ENCODE measurements around the gene CTDSPL2. TPM values are rescaled to one million over a fixed set of nuclear protein-coding genes. Genes with fewer than 3 reads are reported as not detected.

CTDSPL2 gene
- total and polyA plus RNA-seq, 2 donors (not counting 3 experiments of a cell fraction or from before 2014, with no cell fraction given) = 12.2 to 55.1 TPM

DNA sequence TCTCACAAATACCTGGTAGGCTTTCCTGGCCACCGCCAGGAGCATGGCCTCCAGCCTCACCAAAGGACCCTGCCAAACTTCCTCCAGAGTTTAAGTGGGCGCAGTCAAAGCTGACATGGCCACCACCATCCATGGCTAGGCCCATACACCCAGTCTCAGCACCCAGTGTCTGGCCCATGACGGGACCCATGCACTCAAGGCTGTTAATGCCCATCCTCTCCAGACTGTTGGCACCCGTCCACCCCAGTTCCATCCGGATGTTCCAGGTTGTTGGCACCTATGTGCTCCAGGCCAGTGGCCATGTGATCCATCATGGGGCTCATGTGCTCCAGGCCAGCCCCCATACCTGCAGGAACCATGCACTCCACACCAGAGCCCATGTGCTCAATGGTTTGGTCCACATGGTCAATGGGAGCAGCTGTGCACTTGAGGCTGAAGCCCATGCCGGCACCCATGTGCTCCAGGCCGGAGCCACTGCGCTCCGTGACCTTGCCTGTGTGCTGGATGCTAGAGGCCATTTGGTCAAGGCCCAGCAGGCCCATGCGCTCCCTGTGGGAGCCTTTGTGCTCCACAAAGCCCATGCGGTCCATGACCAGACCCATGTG lies 20.4 kb downstream of the CTDSPL2 start:
- no peak overlapping the region for H3K9ac ChIP-seq (replicated peaks; ENCODE audit: extremely low read depth, insufficient read depth, low read length)
- H3K27me3 ChIP-seq (ENCODE audit: control insufficient read depth in 2 of 2, insufficient read depth in 2 of 2, low read length in 2 of 2) = no peaks in the 10 kb centered on the region
- no peak for FAIRE-seq
- no peaks in the 10 kb centered on the region for H3K36me3 ChIP-seq (ENCODE audit: control insufficient read depth in 2 of 2, extremely low read depth in 1 of 2, insufficient read depth in 2 of 2, low read length in 2 of 2)
- H3K4me3 ChIP-seq (replicated peaks in 1 of 3; ENCODE audit: insufficient read depth in 1 of 3, low read depth in 1 of 3, low read length in 3 of 3) = no peak overlapping the region
- DNase-seq (ENCODE audit: low read depth, low spot score) = no peak
- H3K4me2 ChIP-seq (ENCODE audit: insufficient read depth, low read length) = no peak overlapping the region
- no peak for TF ChIP-seq POLR2A (IDR thresholded peaks at IDR 0.05; ENCODE audit: low read depth, low read length)
- no peak for TF ChIP-seq POLR2AphosphoS5 (IDR thresholded peaks at IDR 0.05; ENCODE audit: insufficient read depth, low read depth, low read length)
- no peak for TF ChIP-seq EZH2 (IDR thresholded peaks at IDR 0.05; ENCODE audit: borderline replicate concordance, low read depth, low read length, severe bottlenecking)
- TF ChIP-seq GATA2 (IDR thresholded peaks at IDR 0.05; ENCODE audit: insufficient read depth, insufficient read length, low read depth, low read length) = no peak
- no peak for TF ChIP-seq JUN (IDR thresholded peaks at IDR 0.05; ENCODE audit: borderline replicate concordance, insufficient read depth, insufficient read length, low read depth)
- TF ChIP-seq, protein P1, sequence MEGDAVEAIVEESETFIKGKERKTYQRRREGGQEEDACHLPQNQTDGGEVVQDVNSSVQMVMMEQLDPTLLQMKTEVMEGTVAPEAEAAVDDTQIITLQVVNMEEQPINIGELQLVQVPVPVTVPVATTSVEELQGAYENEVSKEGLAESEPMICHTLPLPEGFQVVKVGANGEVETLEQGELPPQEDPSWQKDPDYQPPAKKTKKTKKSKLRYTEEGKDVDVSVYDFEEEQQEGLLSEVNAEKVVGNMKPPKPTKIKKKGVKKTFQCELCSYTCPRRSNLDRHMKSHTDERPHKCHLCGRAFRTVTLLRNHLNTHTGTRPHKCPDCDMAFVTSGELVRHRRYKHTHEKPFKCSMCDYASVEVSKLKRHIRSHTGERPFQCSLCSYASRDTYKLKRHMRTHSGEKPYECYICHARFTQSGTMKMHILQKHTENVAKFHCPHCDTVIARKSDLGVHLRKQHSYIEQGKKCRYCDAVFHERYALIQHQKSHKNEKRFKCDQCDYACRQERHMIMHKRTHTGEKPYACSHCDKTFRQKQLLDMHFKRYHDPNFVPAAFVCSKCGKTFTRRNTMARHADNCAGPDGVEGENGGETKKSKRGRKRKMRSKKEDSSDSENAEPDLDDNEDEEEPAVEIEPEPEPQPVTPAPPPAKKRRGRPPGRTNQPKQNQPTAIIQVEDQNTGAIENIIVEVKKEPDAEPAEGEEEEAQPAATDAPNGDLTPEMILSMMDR (IDR thresholded peaks at IDR 0.05; ENCODE audit: extremely low read depth in 1 of 2, insufficient read depth in 1 of 2, low read depth in 1 of 2, low read length in 2 of 2) = no peak
- no peak for TF ChIP-seq MYC (IDR thresholded peaks at IDR 0.05; ENCODE audit: low read depth, low read length)
- no peak for TF ChIP-seq FOS (IDR thresholded peaks at IDR 0.05; ENCODE audit: borderline replicate concordance, insufficient read depth, low read length)
- TF ChIP-seq, protein P2, sequence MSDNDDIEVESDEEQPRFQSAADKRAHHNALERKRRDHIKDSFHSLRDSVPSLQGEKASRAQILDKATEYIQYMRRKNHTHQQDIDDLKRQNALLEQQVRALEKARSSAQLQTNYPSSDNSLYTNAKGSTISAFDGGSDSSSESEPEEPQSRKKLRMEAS (IDR thresholded peaks at IDR 0.05; ENCODE audit: insufficient read depth, insufficient read length) = no peak
- H3K79me2 ChIP-seq (ENCODE audit: control insufficient read depth, insufficient read depth, low read length) = peaks cover 89% of the 10 kb centered on the region
- peaks cover 2% of the 10 kb centered on the region for H4K20me1 ChIP-seq (replicated peaks; ENCODE audit: control insufficient read depth, extremely low read depth, insufficient read depth, low read length)
- H3K27ac ChIP-seq (ENCODE audit: insufficient read depth, low read depth, low read length) = no peak overlapping the region
- CTCF ChIA-PET = no interaction called here
- dilution Hi-C loops (cut with MboI; ENCODE audit: extremely low pct_ligation_motif_present, low sequenced_read_pairs) (no loop called here), intact Hi-C loops (cut with micrococcal nuclease) (no loop called here)
- no peak overlapping the region for H2AFZ ChIP-seq (ENCODE audit: low read depth, low read length)
- POLR2A ChIA-PET = no interaction called here
- H3K9me1 ChIP-seq (replicated peaks; ENCODE audit: control insufficient read depth, extremely low read depth, insufficient read depth, low read length) = no peaks in the 10 kb centered on the region
- H3K9me3 ChIP-seq (replicated peaks; ENCODE audit: control insufficient read depth, insufficient read depth, low read length) = no peaks in the 10 kb centered on the region
- no TSS peak for BruUV-seq (replicated peaks)
- H3K4me1 ChIP-seq (ENCODE audit: control insufficient read depth, extremely low read depth, insufficient read depth, low read length) = no peaks in the 10 kb centered on the region
